Measurements from ENCODE around the gene PREB. TPM values are rescaled to one million over a fixed set of nuclear protein-coding genes. Genes with fewer than 3 reads are reported as not detected.

The PREB gene
- total RNA-seq, 1 donor from 2014 or later, result 42.9 TPM

DNA sequence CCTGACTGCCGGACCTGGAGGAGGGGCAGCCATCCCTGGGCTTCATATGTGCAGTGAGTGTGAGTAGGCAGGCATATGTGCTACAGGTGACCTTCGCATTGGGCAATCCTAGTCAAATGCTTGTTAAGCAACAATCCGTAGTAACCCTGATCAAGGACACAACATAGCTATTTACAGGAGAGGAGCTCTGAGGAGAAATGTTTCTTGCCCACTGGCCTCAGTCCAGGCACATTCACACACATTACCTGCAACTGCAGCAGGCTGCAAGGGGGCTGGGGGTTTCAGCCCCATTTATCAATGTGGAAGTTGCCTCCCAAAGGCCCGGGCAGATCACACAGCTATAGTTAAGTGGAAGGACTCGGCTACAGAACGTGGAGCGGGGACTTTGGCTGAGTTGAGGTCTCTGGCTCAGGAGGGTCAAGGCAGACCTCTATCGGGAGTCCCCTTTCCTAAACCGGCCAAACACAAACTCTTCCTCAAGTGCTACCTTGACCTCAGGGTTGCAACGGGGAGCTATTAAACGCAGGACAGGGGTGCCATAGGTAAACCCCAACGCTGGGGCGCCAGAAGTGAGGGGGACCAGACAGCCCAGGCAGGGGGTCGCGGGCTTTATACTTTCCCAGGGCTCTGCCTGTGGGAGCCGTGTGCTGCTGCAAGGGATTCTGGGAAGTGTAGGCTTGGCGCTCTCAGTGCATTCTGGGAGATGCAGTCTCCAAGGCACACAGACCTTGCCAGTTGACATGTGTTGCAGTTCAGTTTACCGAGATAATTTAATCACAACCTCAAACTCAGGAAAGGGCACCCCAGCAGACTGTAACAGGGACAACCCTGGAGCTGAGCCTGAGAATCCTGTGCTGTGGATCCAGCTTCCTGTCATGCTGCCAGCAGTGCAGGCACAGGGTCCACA is 38.4 kb downstream of the PREB start:
- H3K27me3 Mint-ChIP-seq (ENCODE audit: unreplicated experiment), result peaks cover 13% of the 10 kb centered on the region
- no peak for TF ChIP-seq CTCF (IDR thresholded peaks at IDR 0.05; ENCODE audit: unreplicated experiment)
- H3K4me1 Mint-ChIP-seq (ENCODE audit: unreplicated experiment), result peaks cover 15% of the 10 kb centered on the region
- peak; percentile 50 for DNase-seq (ENCODE audit: low spot score)
- H3K9me3 Mint-ChIP-seq (ENCODE audit: unreplicated experiment), result no peaks in the 10 kb centered on the region
- H3K36me3 Mint-ChIP-seq (ENCODE audit: low read depth, unreplicated experiment), result no peaks in the 10 kb centered on the region
- no peak overlapping the region for H3K4me3 Mint-ChIP-seq (ENCODE audit: unreplicated experiment)
- no peak overlapping the region for H3K27ac Mint-ChIP-seq (ENCODE audit: unreplicated experiment)

- no peak overlapping the region for H3K4me3 Mint-ChIP-seq (ENCODE audit: unreplicated experiment)
- no peak overlapping the region for H3K27ac Mint-ChIP-seq (ENCODE audit: unreplicated experiment)
- peaks cover 13% of the 10 kb centered on the region for H3K27me3 Mint-ChIP-seq (ENCODE audit: unreplicated experiment)
- no peak for TF ChIP-seq CTCF (IDR thresholded peaks at IDR 0.05; ENCODE audit: unreplicated experiment)
- DNase-seq (ENCODE audit: low spot score), result no peak
- H3K36me3 Mint-ChIP-seq (ENCODE audit: low read depth, unreplicated experiment), result no peaks in the 10 kb centered on the region
- H3K4me1 Mint-ChIP-seq (ENCODE audit: unreplicated experiment), result peaks cover 15% of the 10 kb centered on the region
- no peaks in the 10 kb centered on the region for H3K9me3 Mint-ChIP-seq (ENCODE audit: unreplicated experiment)
Measured at GRCh38 chr2:27095427-27095744, 39.0 kb downstream of the PREB start.

DNA sequence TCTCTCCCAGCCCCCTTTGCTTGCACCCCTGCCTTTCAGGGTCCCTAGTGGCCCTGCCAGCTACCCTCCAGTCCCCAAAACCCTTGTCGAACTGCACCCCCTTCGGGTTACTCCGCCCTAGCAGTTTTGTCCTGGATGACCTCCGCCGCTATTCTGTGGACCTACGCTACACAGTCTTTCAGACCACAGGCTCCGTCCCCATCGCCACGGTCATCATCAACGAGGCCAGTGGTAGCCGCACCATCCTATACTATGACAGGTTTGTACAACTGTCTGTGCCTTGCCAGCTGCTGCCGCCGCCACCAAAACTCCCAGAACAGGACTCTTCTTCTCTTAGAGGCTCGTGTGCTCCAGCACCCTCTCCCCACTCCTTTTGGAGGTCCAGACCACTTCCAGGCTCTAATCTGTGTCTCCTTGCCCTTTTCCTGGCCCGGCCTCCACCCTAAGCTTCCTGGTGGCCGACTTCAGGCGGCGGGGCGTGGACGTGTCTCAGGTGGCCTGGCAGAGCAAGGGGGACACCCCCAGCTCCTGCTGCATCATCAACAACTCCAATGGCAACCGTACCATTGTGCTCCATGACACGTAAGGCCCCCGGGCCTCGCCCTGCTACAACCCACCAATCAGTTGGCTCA is 40.0 kb downstream of the PREB start:
- Mint-ChIP-seq H3K9me3 (ENCODE audit: unreplicated experiment) (no peaks in the 10 kb centered on the region), H3K36me3 (ENCODE audit: low read depth, unreplicated experiment) (no peaks in the 10 kb centered on the region), H3K4me1 (ENCODE audit: unreplicated experiment) (peaks cover 15% of the 10 kb centered on the region), H3K27ac (ENCODE audit: unreplicated experiment) (no peak overlapping the region), H3K27me3 (ENCODE audit: unreplicated experiment) (peaks cover 13% of the 10 kb centered on the region), H3K4me3 (ENCODE audit: unreplicated experiment) (no peak overlapping the region)
- TF ChIP-seq CTCF (IDR thresholded peaks at IDR 0.05; ENCODE audit: unreplicated experiment), result no peak
- DNase-seq (ENCODE audit: low spot score), result no peak

DNA sequence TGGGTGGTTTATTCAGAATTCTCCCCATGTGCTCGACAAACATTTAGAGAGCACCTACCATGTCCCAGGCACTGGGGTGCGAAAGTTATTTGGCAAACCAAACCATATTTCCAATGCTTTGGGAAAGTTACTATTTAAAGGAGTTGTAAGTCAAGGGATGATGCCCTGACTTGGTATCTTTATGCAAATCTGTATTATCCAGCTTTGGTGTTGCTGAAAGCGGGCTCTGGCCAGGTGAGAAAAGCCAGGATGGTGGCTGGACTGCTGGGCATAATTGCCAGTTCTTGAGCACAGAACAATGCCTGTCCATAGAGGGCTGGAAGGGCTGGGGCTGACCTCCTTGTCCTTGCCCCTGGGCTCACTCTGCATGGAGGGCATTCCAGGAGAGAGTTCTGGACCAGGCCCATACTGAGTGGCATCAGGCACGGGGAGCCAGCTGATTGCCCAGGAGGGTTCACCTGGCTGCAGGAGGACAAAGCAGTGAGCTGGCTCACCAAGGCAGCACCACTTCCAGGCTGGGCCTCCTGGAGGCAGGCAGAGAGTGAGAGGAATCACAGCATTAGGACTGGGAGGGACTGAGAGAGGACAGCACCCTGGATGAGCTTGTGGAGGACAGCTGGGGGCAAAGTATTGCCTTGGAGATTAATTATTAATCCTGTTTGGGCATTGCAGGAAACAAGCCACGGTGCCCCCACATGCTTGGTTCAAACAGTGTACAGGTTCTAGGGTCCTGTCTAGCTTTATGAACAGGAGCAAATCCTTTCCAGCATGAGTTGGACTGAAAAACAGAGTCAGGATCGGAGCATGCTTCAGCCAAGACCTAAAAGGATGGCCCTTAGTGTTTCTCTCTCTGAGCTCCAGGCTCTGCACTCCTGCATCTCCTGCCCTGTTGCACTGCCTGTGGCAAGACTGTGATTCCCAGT is 40.7 kb downstream of the PREB start:
- Mint-ChIP-seq H3K27me3 (ENCODE audit: unreplicated experiment) (peaks cover 12% of the 10 kb centered on the region), H3K4me1 (ENCODE audit: unreplicated experiment) (peaks cover 15% of the 10 kb centered on the region), H3K9me3 (ENCODE audit: unreplicated experiment) (no peaks in the 10 kb centered on the region), H3K4me3 (ENCODE audit: unreplicated experiment) (no peak overlapping the region), H3K27ac (ENCODE audit: unreplicated experiment) (no peak overlapping the region), H3K36me3 (ENCODE audit: low read depth, unreplicated experiment) (no peaks in the 10 kb centered on the region)
- TF ChIP-seq CTCF (IDR thresholded peaks at IDR 0.05; ENCODE audit: unreplicated experiment), result no peak
- DNase-seq (ENCODE audit: low spot score), result no peak

All from endothelial cell (in vitro differentiated cells).